ENCODE results near the gene CDC23.

DNA sequence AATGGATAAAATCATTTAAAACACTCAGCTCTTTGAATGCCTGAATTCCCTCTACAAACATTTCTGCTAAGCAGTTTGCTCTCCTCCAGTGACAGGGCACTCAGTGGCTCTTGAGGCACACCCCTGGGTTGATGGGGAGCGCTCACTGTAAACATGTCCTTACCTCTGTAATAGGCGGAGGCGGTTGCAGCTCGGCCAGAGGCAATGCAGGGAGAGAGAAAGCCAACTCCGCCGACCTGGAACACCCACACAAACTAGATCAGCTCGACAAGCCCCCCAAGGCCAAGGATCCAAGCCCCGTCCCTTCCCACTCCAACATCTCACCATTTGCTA lies 329 bp downstream of the CDC23 start:
- no peak for TF ChIP-seq EZH2 (IDR thresholded peaks at IDR 0.05)
- no peak for TF ChIP-seq POLR2A (IDR thresholded peaks at IDR 0.05; ENCODE audit: borderline replicate concordance, extremely low read depth, insufficient read depth, insufficient read length)
- TF ChIP-seq POLR2AphosphoS5 (IDR thresholded peaks at IDR 0.05; ENCODE audit: low read depth, low read length): no peak

Data from HCT116 (cell line).